Measurements from ENCODE around the gene SNAPC4.

- TF ChIP-seq, protein P1, sequence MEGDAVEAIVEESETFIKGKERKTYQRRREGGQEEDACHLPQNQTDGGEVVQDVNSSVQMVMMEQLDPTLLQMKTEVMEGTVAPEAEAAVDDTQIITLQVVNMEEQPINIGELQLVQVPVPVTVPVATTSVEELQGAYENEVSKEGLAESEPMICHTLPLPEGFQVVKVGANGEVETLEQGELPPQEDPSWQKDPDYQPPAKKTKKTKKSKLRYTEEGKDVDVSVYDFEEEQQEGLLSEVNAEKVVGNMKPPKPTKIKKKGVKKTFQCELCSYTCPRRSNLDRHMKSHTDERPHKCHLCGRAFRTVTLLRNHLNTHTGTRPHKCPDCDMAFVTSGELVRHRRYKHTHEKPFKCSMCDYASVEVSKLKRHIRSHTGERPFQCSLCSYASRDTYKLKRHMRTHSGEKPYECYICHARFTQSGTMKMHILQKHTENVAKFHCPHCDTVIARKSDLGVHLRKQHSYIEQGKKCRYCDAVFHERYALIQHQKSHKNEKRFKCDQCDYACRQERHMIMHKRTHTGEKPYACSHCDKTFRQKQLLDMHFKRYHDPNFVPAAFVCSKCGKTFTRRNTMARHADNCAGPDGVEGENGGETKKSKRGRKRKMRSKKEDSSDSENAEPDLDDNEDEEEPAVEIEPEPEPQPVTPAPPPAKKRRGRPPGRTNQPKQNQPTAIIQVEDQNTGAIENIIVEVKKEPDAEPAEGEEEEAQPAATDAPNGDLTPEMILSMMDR (IDR thresholded peaks at IDR 0.05; ENCODE audit: insufficient read depth, low read length, poor library complexity, severe bottlenecking): no peak
- TF ChIP-seq EZH2phosphoT487 (conservative IDR thresholded peaks at IDR 0.05; ENCODE audit: low read length): no peak
Measured at GRCh38 chr9:136391737-136392537, 8.0 kb downstream of the SNAPC4 start.
